HG02970 (cell line): ENCODE data around the gene MAPK14.
A peak's percentile ranks its signal among the peaks of the same experiment; 100 is the strongest.

Experiments
- ATAC-seq: cut with Tn5 transposase; IDR thresholded peaks from one replicate; pipeline ENCODE4 v1.9.1; 2021; ENCODE audit warnings: mild to moderate bottlenecking, moderate library complexity, moderate number of reproducible peaks; ENCODE audit not compliant: unreplicated experiment, low FRiP score

The MAPK14 gene

DNA sequence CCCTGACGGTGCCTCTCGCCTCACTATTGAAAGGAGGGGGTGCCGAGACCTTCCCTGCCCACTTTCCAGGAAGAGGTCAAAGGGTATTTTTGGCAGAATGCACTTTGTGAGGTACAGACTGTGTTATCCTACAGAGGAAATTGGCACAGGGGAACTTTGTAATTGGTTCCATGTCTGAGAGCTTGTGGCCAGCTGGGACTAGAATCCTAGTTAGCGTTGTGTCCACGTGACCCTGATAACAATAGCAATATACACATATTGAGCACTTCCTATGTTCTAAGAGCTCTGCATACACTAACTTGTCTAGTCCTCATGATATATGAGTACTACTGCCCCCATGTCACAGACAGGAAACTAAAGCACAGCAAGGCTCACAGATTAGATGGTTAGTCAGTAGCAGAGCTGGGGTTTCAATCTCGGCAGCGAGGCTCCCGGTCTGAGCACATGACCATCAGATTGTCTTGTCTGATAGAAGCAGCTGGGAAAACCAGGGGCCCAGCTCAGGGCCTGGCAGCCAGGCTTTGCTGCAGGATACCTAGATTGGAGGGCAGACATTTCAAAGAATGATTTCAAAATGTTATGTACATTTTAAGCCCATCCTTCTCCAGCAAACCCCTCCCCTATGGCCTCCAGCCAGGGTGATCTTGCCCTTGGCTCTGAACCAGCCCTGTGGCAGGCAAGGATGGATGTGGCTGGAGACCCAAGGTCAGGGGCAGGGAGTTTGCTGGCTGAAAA lies 104.1 kb downstream of the MAPK14 start:
- peak; percentile 75 for ATAC-seq

- ATAC-seq = no peak
Observed at GRCh38 chr6:36132246-36132895, 104.8 kb downstream of the MAPK14 start.

- no peak for ATAC-seq
Observed at GRCh38 chr6:36133148-36133547, 105.5 kb downstream of the MAPK14 start.

GRCh38 chr6:36133912-36134311 lies 106.3 kb downstream of the MAPK14 start:
- no peak for ATAC-seq

GRCh38 chr6:36135053-36135731 lies 107.6 kb downstream of the MAPK14 start:
- no peak for ATAC-seq

GRCh38 chr6:36136034-36136433 lies 108.4 kb downstream of the MAPK14 start:
- no peak for ATAC-seq

GRCh38 chr6:36136551-36136950 lies 108.9 kb downstream of the MAPK14 start:
- ATAC-seq = no peak

DNA sequence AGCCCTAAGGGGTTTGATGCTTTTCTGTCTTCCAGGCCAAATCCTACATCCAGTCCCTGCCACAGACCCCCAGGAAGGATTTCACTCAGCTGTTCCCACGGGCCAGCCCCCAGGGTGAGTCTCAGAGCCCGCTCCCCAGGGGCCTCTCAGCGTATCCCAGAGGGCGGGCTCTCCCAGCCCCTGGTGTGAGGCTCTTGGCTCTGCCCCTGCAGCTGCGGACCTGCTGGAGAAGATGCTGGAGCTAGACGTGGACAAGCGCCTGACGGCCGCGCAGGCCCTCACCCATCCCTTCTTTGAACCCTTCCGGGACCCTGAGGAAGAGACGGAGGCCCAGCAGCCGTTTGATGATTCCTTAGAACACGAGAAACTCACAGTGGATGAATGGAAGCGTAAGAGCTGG lies 111.1 kb downstream of the MAPK14 start:
- no peak for ATAC-seq

- no peak for ATAC-seq
Observed at GRCh38 chr6:36139431-36139830, 111.8 kb downstream of the MAPK14 start.

DNA sequence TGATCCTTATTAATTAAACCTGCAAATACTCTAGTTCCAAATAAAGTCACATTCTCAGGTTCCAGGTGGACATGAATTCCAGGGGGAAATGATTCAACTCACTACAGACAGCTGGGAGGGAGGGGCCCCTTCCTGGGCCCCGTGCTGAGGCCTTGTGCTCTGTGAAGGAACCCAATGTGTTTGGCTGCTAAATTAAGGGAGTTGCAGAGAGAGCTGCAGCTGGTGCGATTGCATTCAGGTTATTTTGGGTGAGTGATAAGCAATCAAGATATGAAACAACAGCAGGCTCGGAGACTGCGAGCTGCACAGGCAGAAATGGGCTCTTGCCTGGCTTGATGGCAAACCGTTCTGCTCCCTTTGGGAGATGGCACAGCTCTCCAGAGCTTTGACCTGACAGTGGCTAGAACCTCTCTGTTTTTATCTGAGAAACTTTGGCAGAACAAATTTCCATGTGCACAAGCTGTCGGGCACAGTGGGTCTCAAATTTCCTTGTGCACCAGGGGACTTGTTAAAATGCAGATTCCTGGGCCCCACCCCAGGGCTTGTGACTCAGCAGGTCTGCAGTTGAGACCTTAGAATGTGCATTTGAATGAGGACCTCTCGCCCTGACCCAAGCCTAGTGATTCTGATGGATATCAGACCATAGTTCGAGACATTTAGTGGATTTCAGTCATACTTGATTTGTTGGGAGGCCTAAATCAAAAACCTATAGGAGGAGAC lies 112.5 kb downstream of the MAPK14 start:
- ATAC-seq = no peak

GRCh38 chr6:36141091-36141490 lies 113.5 kb downstream of the MAPK14 start:
- ATAC-seq = no peak

DNA sequence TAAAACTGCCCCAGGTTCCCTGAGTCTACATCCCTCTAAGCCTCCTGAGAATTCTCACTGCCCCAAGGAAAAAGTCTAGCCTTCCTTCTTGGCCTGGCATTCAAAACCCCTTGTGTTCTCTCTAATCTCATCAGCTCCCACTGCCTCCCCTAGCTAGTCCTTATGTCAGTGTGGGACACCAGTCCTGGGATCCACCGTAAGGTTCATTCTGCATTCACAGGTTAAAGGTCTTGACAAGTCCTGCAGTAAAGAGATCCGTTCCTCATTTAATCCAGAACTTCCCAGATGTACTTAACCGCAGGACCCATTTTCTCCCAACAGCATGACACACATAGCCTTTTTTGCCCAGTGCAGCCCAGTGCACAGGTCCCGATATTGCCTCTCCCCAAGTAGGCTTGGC lies 114.4 kb downstream of the MAPK14 start:
- ATAC-seq = no peak

DNA sequence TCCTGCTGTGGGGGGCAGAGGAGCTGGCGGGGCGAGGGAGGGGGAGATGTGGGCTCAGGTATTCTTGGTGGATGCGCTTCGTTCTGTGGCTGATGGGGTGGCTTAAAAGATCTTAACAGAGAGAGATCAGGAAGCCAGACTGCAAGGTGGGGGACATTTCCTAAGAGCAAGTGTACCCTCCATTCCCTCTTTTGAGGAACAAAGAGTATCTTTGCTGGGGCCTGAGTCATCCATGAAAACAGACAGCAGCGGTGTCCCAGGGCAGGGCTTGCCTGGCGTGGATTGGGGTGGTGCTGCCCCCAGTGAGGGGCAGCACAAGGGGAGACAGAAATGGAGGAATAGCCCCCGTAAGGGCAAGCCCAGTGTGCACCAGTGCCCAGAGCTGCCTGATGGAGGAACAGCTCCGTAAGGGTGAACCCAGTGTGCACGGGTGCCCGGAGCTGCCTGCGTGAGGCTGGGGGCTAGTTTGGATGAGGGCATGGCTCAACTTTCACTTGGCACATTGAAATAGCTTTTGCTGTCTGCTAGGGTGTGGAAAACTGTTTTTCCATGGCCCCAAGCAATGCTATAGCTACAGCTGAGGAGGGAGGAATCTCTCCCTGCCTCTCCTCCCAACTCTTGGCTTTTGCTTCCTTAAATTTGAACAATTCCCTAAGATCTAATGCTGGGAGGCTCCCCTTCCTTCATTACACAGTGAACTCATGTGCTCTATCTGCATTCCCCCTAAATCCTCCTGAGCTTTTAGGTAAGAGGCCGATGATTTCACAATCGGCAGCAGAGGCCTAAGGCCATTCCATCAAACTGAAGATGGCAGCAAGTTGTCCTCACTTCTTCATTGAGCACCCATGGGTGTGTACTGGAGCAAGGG lies 115.6 kb downstream of the MAPK14 start:
- no peak for ATAC-seq

DNA sequence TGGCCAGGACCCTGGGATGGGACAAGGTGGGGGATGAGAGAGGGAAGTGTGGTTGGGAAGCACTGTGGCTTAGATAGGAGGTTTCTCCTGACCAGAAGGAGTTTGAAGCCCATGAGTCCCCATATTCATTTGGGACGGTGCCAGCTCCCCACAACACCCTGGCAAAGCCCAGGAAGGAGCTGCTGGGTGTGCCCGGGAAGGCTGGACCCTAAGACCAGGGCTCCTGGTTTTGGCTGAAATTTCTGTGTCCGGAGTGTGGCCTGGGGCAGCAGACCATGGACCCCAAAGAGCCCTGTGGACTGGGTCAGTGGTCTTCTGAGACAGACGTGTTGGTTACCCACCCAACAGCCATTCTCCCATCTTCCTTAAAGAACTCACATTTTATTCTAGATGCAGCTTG lies 117.9 kb downstream of the MAPK14 start:
- no peak for ATAC-seq

GRCh38 chr6:36147294-36147693 lies 119.7 kb downstream of the MAPK14 start:
- ATAC-seq = no peak

GRCh38 chr6:36149476-36149875 lies 121.9 kb downstream of the MAPK14 start:
- ATAC-seq = no peak

- no peak for ATAC-seq
Observed at GRCh38 chr6:36150283-36150682, 122.7 kb downstream of the MAPK14 start.

DNA sequence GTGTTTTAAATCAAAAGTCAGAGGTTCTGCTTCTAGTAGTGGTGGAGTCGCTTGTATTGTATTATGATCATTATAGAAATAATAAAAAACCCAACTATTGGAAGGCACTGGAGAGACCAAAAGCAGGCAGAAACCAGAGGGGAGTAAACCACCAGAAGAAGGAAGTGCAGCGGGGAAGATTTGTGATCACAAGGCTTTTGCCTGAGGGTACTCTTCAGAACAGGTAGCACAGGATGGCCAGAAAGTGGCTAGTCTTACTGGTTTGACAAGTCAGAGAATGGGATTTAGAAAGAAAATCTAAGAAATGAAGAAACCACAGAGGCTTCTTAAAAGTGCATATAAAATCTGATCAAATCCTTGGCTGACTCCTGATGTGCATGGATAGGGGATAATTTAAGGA lies 126.7 kb downstream of the MAPK14 start:
- ATAC-seq = no peak

DNA sequence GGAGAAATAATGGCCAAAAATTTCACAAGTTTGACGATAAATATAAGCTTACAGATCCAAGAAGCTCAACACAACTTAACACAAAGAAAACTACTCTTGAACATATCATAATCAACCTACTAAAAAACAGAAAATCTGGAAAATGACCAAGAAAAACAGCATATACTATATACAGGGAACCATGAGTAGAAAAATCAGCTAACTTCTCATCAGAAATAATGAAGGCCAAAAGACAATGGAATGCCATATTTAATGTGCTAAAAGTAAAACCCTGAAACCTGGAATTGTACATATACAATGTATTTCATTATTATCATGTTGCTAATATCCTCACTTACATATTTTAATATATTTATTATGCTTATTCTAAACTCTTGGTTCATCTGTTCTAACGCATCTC lies 128.1 kb downstream of the MAPK14 start:
- ATAC-seq = no peak

GRCh38 chr6:36160147-36160760 lies 132.6 kb downstream of the MAPK14 start:
- ATAC-seq = no peak
